Smooth muscle cell (in vitro differentiated cells): ENCODE data around the gene IMPACT. TPM values are rescaled to one million over a fixed set of nuclear protein-coding genes. Genes with fewer than 3 reads are reported as not detected.

Experiments
- DNase-seq: peaks from one replicate; lab custom pipeline; 2025; ENCODE audit not compliant: unreplicated experiment; lab: John Stamatoyannopoulos, UW
- H2AFZ ChIP-seq: fragments of 200-600 bp; sonication (generic); 2 replicates; pipeline ENCODE4 v1.6.0; 2016; ENCODE audit warnings: antibody characterized with exemption, low read depth, mild to moderate bottlenecking
- H3F3A ChIP-seq: fragments of 200-600 bp; sonication (generic); 2 replicates; pipeline ENCODE4 v1.6.0; 2017; ENCODE audit warnings: antibody characterized with exemption, low read depth
- H3K27ac ChIP-seq: fragments of 200-600 bp; sonication (generic); 2 replicates; pipeline ENCODE4 v1.5.1; 2016; ENCODE audit warnings: low read depth, mild to moderate bottlenecking
- H3K27me3 ChIP-seq: fragments of 200-600 bp; sonication (generic); 2 replicates; pipeline ENCODE4 v1.6.1; 2016; ENCODE audit warnings: low read depth, mild to moderate bottlenecking
- H3K36me3 ChIP-seq: fragments of 200-600 bp; sonication (generic); 2 replicates; pipeline ENCODE4 v1.5.1; 2016; ENCODE audit warnings: low read depth
- H3K4me1 ChIP-seq: fragments of 200-600 bp; sonication (generic); 2 replicates; pipeline ENCODE4 v1.5.1; 2016; ENCODE audit warnings: low read depth
- H3K4me2 ChIP-seq: fragments of 200-600 bp; sonication (generic); 2 replicates; pipeline ENCODE4 v1.6.0; 2016; ENCODE audit warnings: mild to moderate bottlenecking
- H3K4me3 ChIP-seq: fragments of 200-600 bp; sonication (generic); 2 replicates; pipeline ENCODE4 v1.5.1; 2016; ENCODE audit warnings: mild to moderate bottlenecking
- H3K79me2 ChIP-seq: fragments of 200-600 bp; sonication (generic); 2 replicates; pipeline ENCODE4 v1.6.0; 2016; ENCODE audit warnings: low read depth, mild to moderate bottlenecking
- H3K9ac ChIP-seq: fragments of 200-600 bp; sonication (generic); 2 replicates; pipeline ENCODE4 v1.6.0; 2016; ENCODE audit warnings: low read depth
- H3K9me3 ChIP-seq: fragments of 200-600 bp; sonication (generic); replicated peaks from 2 replicates; pipeline ENCODE4 v1.5.1; 2016; ENCODE audit warnings: low read depth
- H4K20me1 ChIP-seq: fragments of 200-600 bp; sonication (generic); 2 replicates; pipeline ENCODE4 v1.6.0; 2016; ENCODE audit warnings: low read depth
- CTCF ChIP-seq: fragments of 200-600 bp; sonication (generic); IDR thresholded peaks from 2 replicates; pipeline ENCODE4 v1.5.1; 2017; ENCODE audit warnings: borderline replicate concordance, mild to moderate bottlenecking, antibody characterized with exemption; ENCODE audit not compliant: insufficient read depth, poor library complexity, severe bottlenecking
- WGBS: methylation state at CpG from one replicate; pipeline ENCODE4 v1.1.7; 2016; ENCODE audit warnings: low lambda C conversion rate; 5-methylcytosine and 5-hydroxymethylcytosine counted together
- polyA plus RNA-seq: library from polyadenylated mRNA; unstranded; fragments of >200 nt; fragmentation: Nextera tagmentation; extraction: Ambion mirVana; gene quantifications from 2 replicates; pipeline ENCODE4 v1.2.1, GENCODE V29; 2016
- total RNA-seq: library from RNA; depleted of rRNA; stranded (reverse); fragments of >200 nt; gene quantifications from 2 replicates; pipeline ENCODE4 v1.2.3, GENCODE V29; 2014

The IMPACT gene
- total and polyA plus RNA-seq, 2 experiments from 2014 or later: 25.0 to 30.2 TPM

DNA sequence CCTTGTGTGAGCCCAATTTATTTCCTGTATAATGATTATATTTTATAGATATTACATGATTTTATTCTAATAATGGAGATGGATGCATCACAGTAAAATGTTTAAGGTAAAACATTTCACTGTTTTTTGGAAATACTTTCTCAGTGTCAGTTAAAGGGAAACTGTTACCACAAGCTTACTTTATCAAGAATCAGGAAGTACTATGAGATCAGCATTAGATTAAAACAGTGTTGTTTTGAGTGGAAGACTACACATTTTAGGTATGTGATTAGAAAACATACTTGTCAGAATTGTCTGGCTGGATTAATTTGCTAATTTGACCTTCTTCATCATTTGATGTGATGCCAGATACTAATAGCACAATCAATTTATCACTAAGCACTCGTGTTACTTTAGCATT, 33.9 kb downstream of the IMPACT start, which contains the start of gene HRH4:
HRH4 (plus strand) TSS at position 250 of the 400 bp plus-strand sequence; CDS start at position 342, 92 bp downstream.
- 90% methylated on average over 1 of the region's 1 CpG for whole genome bisulfite sequencing
- no peak within 1 kb of the TSS for H3K4me2 ChIP-seq
- no peak within 1 kb of the TSS for H3K9ac ChIP-seq
- H3K27ac ChIP-seq: no peak within 1 kb of the TSS
- no peak for TF ChIP-seq CTCF
- H3K79me2 ChIP-seq: no peaks in the 10 kb centered on the region
- H3K4me3 ChIP-seq: no peak within 1 kb of the TSS
- no peaks in the 10 kb centered on the region for H3K4me1 ChIP-seq
- no peaks in the 10 kb centered on the region for H3K27me3 ChIP-seq
- no peaks in the 10 kb centered on the region for H3F3A ChIP-seq
- no peaks in the 10 kb centered on the region for H3K9me3 ChIP-seq
- no peak within 1 kb of the TSS for H2AFZ ChIP-seq
- no peaks in the 10 kb centered on the region for H4K20me1 ChIP-seq
- no peaks in the 10 kb centered on the region for H3K36me3 ChIP-seq
- DNase-seq: no peak

GRCh38 chr18:24461996-24462395, 35.5 kb downstream of the IMPACT start:
- H4K20me1 ChIP-seq: no peaks in the 10 kb centered on the region
- H3K9ac ChIP-seq: no peak overlapping the region
- H3K27me3 ChIP-seq: no peaks in the 10 kb centered on the region
- no peaks in the 10 kb centered on the region for H3K36me3 ChIP-seq
- no peak for TF ChIP-seq CTCF
- no peak for DNase-seq
- no peak overlapping the region for H3K4me3 ChIP-seq
- WGBS: 96% methylated on average over 8 of the region's 8 CpGs
- H3K27ac ChIP-seq: no peak overlapping the region
- no peaks in the 10 kb centered on the region for H3K4me1 ChIP-seq
- H3F3A ChIP-seq: no peaks in the 10 kb centered on the region
- no peak overlapping the region for H2AFZ ChIP-seq
- no peaks in the 10 kb centered on the region for H3K9me3 ChIP-seq
- no peaks in the 10 kb centered on the region for H3K79me2 ChIP-seq
- H3K4me2 ChIP-seq: no peak overlapping the region

GRCh38 chr18:24462838-24463775, 36.6 kb downstream of the IMPACT start:
- H3K4me1 ChIP-seq: no peaks in the 10 kb centered on the region
- no peak for DNase-seq
- 90% methylated on average over 5 of the region's 5 CpGs for WGBS
- no peaks in the 10 kb centered on the region for H4K20me1 ChIP-seq
- H3K9ac ChIP-seq: no peak overlapping the region
- H3K4me2 ChIP-seq: no peak overlapping the region
- no peaks in the 10 kb centered on the region for H3K9me3 ChIP-seq
- no peaks in the 10 kb centered on the region for H3F3A ChIP-seq
- no peak overlapping the region for H2AFZ ChIP-seq
- H3K4me3 ChIP-seq: no peak overlapping the region
- no peak overlapping the region for H3K27ac ChIP-seq
- no peaks in the 10 kb centered on the region for H3K36me3 ChIP-seq
- no peaks in the 10 kb centered on the region for H3K79me2 ChIP-seq
- no peaks in the 10 kb centered on the region for H3K27me3 ChIP-seq
- no peak for TF ChIP-seq CTCF
